ENCODE data around the gene TREML2.

The TREML2 gene

DNA sequence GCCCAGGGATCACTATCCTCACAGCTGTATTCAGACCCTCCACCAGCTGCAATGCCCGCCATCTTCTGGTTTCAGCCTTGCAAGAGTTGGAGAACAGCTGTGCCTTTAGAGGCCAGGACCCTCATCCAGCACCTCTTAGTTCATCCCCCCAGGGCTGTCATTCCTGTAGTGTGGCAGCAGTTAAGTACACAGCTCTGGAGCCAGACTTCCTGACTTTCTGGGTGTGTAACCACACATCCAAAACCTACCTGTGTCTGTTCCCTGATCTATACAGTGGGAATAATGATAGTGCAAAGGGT, 37.6 kb downstream of the TREML2 start:
- H3K9me2 ChIP-seq (replicated peaks; ENCODE audit: insufficient read depth, low read length), result no peaks in the 10 kb centered on the region
- no peaks in the 10 kb centered on the region for H3K9me3 ChIP-seq (replicated peaks; ENCODE audit: insufficient read depth, low read length)
- no peaks in the 10 kb centered on the region for H3K79me2 ChIP-seq (ENCODE audit: low read length)
- no peaks in the 10 kb centered on the region for H3F3A ChIP-seq (ENCODE audit: insufficient read depth, low read length)
- H3K36me3 ChIP-seq (replicated peaks; ENCODE audit: insufficient read depth, low read length), result no peaks in the 10 kb centered on the region
- H3K27ac ChIP-seq (ENCODE audit: low read length), result no peak overlapping the region
- TF ChIP-seq EZH2phosphoT487 (IDR thresholded peaks at IDR 0.05; ENCODE audit: low read length) (no peak), EZH2 (optimal IDR thresholded peaks at IDR 0.05; ENCODE audit: low read depth, low read length) (no peak)
- TF ChIP-seq, protein P1, sequence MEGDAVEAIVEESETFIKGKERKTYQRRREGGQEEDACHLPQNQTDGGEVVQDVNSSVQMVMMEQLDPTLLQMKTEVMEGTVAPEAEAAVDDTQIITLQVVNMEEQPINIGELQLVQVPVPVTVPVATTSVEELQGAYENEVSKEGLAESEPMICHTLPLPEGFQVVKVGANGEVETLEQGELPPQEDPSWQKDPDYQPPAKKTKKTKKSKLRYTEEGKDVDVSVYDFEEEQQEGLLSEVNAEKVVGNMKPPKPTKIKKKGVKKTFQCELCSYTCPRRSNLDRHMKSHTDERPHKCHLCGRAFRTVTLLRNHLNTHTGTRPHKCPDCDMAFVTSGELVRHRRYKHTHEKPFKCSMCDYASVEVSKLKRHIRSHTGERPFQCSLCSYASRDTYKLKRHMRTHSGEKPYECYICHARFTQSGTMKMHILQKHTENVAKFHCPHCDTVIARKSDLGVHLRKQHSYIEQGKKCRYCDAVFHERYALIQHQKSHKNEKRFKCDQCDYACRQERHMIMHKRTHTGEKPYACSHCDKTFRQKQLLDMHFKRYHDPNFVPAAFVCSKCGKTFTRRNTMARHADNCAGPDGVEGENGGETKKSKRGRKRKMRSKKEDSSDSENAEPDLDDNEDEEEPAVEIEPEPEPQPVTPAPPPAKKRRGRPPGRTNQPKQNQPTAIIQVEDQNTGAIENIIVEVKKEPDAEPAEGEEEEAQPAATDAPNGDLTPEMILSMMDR (IDR thresholded peaks at IDR 0.05; ENCODE audit: low read length), result no peak
- no peak overlapping the region for H3K4me3 ChIP-seq (ENCODE audit: low read length)
- no peak overlapping the region for H3K4me2 ChIP-seq (ENCODE audit: low read depth, low read length)
- no peak for DNase-seq
- H3K4me1 ChIP-seq (ENCODE audit: low read length), result no peaks in the 10 kb centered on the region
- no peak overlapping the region for H2AFZ ChIP-seq (ENCODE audit: low read length)
- no peaks in the 10 kb centered on the region for H4K20me1 ChIP-seq (ENCODE audit: insufficient read depth, low read length)
- H3K27me3 ChIP-seq (replicated peaks; ENCODE audit: insufficient read depth, low read length), result no peaks in the 10 kb centered on the region
- no peak overlapping the region for H3K9ac ChIP-seq (ENCODE audit: low read length)

DNA sequence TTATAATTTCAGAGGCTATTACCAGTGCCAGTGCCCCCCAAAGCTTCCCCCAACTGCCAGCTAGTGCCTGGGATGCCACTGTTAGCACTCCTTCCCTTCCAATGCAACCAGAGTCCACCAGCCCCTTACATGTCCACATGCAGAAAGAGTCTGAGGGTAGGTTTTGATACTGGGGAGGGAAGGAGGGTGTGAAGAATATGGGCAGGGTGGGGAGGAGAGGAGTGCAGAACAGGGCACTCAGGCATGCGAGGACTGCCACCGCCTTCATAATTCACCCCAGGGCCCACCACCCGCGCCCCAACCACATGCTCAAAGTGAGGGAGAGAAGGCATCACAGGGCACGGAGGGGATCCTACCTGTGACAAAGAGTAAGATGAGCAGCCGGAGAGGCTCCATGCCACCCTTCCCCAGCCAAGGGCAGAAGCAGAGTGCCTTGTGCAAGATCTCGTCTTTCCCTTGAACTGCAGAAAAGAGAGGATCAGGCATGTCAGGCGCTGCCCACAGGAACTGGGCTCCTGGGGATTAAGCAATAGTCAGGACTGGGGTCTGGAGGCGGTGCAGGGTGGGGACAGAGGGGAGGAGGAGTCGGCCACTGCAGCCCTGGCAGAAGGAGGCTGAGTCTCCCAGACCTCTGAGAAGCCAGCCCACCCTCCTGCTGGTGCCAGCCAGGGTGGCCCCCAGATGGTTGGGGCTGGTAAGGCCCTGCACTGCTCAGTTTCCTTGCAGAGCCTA, 38.1 kb downstream of the TREML2 start, which contains the start of gene TREM2:
TREM2 (minus strand) TSS at position 430 of the 732 bp plus-strand sequence; CDS start at position 396, 34 bp downstream.
- H3K27me3 ChIP-seq (replicated peaks; ENCODE audit: insufficient read depth, low read length), result no peaks in the 10 kb centered on the region
- H3K27ac ChIP-seq (ENCODE audit: low read length), result no peak within 1 kb of the TSS
- H3K4me3 ChIP-seq (ENCODE audit: low read length), result no peak within 1 kb of the TSS
- H4K20me1 ChIP-seq (ENCODE audit: insufficient read depth, low read length), result no peaks in the 10 kb centered on the region
- H3K36me3 ChIP-seq (replicated peaks; ENCODE audit: insufficient read depth, low read length), result no peaks in the 10 kb centered on the region
- no peak within 1 kb of the TSS for H2AFZ ChIP-seq (ENCODE audit: low read length)
- H3K9me3 ChIP-seq (replicated peaks; ENCODE audit: insufficient read depth, low read length), result no peaks in the 10 kb centered on the region
- no peak within 1 kb of the TSS for H3K9ac ChIP-seq (ENCODE audit: low read length)
- DNase-seq, result no peak
- H3K9me2 ChIP-seq (replicated peaks; ENCODE audit: insufficient read depth, low read length), result no peaks in the 10 kb centered on the region
- no peak within 1 kb of the TSS for H3K4me2 ChIP-seq (ENCODE audit: low read depth, low read length)
- H3F3A ChIP-seq (ENCODE audit: insufficient read depth, low read length), result no peaks in the 10 kb centered on the region
- H3K79me2 ChIP-seq (ENCODE audit: low read length), result no peaks in the 10 kb centered on the region
- TF ChIP-seq, protein P1 (IDR thresholded peaks at IDR 0.05; ENCODE audit: low read length), result no peak
- TF ChIP-seq EZH2 (optimal IDR thresholded peaks at IDR 0.05; ENCODE audit: low read depth, low read length) (no peak), EZH2phosphoT487 (IDR thresholded peaks at IDR 0.05; ENCODE audit: low read length) (no peak)
- H3K4me1 ChIP-seq (ENCODE audit: low read length), result no peaks in the 10 kb centered on the region

DNA sequence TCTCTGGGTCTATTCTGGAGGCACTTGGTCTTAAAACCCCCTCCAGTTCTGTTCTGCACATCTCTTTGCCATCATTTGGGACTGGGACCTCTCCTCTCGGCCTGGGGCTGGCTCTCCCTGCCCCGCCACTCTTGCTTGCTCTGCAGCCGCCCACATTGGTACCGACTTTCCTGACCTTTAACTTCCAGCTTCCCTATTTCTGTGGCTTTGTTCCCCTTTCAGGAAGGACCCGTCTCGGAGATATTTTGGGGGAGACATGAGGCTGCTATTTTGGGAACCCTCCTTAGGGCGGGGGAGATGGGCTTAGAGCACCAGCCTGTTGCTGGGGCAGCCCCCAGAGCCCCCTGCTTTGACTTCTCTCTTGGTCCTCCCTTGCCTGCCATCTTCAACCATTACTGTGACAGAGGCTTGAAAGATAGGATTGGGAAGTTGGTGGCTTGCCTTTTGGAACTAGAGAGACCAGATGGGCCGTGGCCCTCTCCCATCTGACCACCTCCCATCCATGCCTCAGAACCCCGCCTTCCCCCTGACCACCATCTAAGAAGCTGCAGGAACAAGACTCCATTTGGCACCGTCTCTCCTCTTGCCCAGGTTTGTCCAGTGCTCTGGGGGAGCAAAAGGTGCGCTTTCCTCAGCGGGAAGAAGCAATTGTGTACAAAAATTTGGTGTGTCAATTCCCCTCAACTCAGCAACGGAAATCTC, 38.9 kb downstream of the TREML2 start:
- no peaks in the 10 kb centered on the region for H3F3A ChIP-seq (ENCODE audit: insufficient read depth, low read length)
- no peak overlapping the region for H3K27ac ChIP-seq (ENCODE audit: low read length)
- H2AFZ ChIP-seq (ENCODE audit: low read length), result no peak overlapping the region
- no peaks in the 10 kb centered on the region for H3K36me3 ChIP-seq (replicated peaks; ENCODE audit: insufficient read depth, low read length)
- H4K20me1 ChIP-seq (ENCODE audit: insufficient read depth, low read length), result no peaks in the 10 kb centered on the region
- no peaks in the 10 kb centered on the region for H3K79me2 ChIP-seq (ENCODE audit: low read length)
- H3K4me3 ChIP-seq (ENCODE audit: low read length), result no peak overlapping the region
- no peak overlapping the region for H3K4me2 ChIP-seq (ENCODE audit: low read depth, low read length)
- H3K9me3 ChIP-seq (replicated peaks; ENCODE audit: insufficient read depth, low read length), result no peaks in the 10 kb centered on the region
- TF ChIP-seq EZH2 (optimal IDR thresholded peaks at IDR 0.05; ENCODE audit: low read depth, low read length) (no peak), EZH2phosphoT487 (IDR thresholded peaks at IDR 0.05; ENCODE audit: low read length) (no peak)
- TF ChIP-seq, protein P1 (IDR thresholded peaks at IDR 0.05; ENCODE audit: low read length), result no peak
- H3K27me3 ChIP-seq (replicated peaks; ENCODE audit: insufficient read depth, low read length), result no peaks in the 10 kb centered on the region
- H3K9me2 ChIP-seq (replicated peaks; ENCODE audit: insufficient read depth, low read length), result no peaks in the 10 kb centered on the region
- no peaks in the 10 kb centered on the region for H3K4me1 ChIP-seq (ENCODE audit: low read length)
- H3K9ac ChIP-seq (ENCODE audit: low read length), result no peak overlapping the region
- DNase-seq, result no peak

Data from MM.1S (cell line).